ENCODE measurements around the gene WDPCP. TPM values are rescaled to one million over a fixed set of nuclear protein-coding genes. Genes with fewer than 3 reads are reported as not detected.

Gene WDPCP
- total and polyA plus RNA-seq, 4 donors, result 1.1 to 7.6 (median 2.7) TPM

DNA sequence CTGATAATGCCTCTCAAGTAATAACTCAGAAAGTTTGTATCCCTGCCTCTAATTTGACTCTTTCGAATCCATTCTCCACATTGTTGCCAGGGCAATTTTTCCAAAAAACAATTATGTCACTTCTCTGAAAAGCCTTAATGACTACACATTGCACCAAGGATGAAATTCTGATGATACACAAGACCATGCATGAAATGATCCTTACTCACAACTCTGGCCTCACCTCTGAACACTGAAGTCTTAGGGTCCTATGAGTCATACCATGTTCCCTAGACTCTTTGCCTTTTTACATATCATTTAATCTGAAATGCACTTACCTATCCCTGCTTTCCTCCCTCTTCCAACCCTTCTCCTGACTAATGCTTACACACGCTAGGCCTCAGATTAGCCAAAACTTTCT, 51.0 kb downstream of the WDPCP start:
- no peak for DNase-seq (ENCODE audit: low spot score)
- Histone ChIP-seq H3K27me3 (ENCODE audit: control insufficient read depth in 4 of 4, insufficient read depth in 4 of 4, low read length in 3 of 4) (no peaks in the 10 kb centered on the region), H3K9ac (ENCODE audit: low read depth in 1 of 2, low read length in 2 of 2) (no peak overlapping the region), H3K4me1 (ENCODE audit: control insufficient read depth in 4 of 4, insufficient read depth in 4 of 4, low read length in 3 of 4) (no peaks in the 10 kb centered on the region), H3K9me3 (ENCODE audit: control insufficient read depth in 4 of 4, low read length in 3 of 4) (no peaks in the 10 kb centered on the region), H3K27ac (ENCODE audit: low read depth in 1 of 2, low read length in 2 of 2) (no peak overlapping the region), H3K36me3 (ENCODE audit: control insufficient read depth in 4 of 4, insufficient read depth in 3 of 4, low read depth in 1 of 4, low read length in 3 of 4) (no peaks in the 10 kb centered on the region), H3K4me3 (ENCODE audit: low read depth in 1 of 3, low read length in 3 of 3) (no peak overlapping the region)
- 100% methylated on average over 2 of the region's 2 CpGs for WGBS
- TF ChIP-seq JUND (IDR thresholded peaks at IDR 0.05), result no peak
- TF ChIP-seq EGR1 (IDR thresholded peaks at IDR 0.05; ENCODE audit: low read depth in 2 of 2), result no peak
- TF ChIP-seq, protein P1, sequence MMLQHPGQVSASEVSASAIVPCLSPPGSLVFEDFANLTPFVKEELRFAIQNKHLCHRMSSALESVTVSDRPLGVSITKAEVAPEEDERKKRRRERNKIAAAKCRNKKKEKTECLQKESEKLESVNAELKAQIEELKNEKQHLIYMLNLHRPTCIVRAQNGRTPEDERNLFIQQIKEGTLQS (IDR thresholded peaks at IDR 0.05), result no peak
- no peak for TF ChIP-seq GABPA (IDR thresholded peaks at IDR 0.05 in 1 of 2, conservative IDR thresholded peaks at IDR 0.05 in 1 of 2)
- no peak for TF ChIP-seq YY1 (IDR thresholded peaks at IDR 0.05)
- TF ChIP-seq FOXA2 (IDR thresholded peaks at IDR 0.05), result no peak
- no peak for TF ChIP-seq NR2F2 (IDR thresholded peaks at IDR 0.05)
- TF ChIP-seq RXRA (IDR thresholded peaks at IDR 0.05), result no peak
- no peak for TF ChIP-seq FOXA1 (IDR thresholded peaks at IDR 0.05)
- TF ChIP-seq, protein P2, sequence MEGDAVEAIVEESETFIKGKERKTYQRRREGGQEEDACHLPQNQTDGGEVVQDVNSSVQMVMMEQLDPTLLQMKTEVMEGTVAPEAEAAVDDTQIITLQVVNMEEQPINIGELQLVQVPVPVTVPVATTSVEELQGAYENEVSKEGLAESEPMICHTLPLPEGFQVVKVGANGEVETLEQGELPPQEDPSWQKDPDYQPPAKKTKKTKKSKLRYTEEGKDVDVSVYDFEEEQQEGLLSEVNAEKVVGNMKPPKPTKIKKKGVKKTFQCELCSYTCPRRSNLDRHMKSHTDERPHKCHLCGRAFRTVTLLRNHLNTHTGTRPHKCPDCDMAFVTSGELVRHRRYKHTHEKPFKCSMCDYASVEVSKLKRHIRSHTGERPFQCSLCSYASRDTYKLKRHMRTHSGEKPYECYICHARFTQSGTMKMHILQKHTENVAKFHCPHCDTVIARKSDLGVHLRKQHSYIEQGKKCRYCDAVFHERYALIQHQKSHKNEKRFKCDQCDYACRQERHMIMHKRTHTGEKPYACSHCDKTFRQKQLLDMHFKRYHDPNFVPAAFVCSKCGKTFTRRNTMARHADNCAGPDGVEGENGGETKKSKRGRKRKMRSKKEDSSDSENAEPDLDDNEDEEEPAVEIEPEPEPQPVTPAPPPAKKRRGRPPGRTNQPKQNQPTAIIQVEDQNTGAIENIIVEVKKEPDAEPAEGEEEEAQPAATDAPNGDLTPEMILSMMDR (IDR thresholded peaks at IDR 0.05; ENCODE audit: low read depth, low read length, missing input control), result no peak
- no peak for TF ChIP-seq ZBTB33 (IDR thresholded peaks at IDR 0.05)
- TF ChIP-seq SP1 (IDR thresholded peaks at IDR 0.05), result no peak
- TF ChIP-seq MAX (IDR thresholded peaks at IDR 0.05), result no peak
- TF ChIP-seq HNF4G (IDR thresholded peaks at IDR 0.05), result no peak
- TF ChIP-seq RAD21 (IDR thresholded peaks at IDR 0.05), result no peak
- no peak for TF ChIP-seq TAF1 (conservative IDR thresholded peaks at IDR 0.05)
- TF ChIP-seq HNF4A (conservative IDR thresholded peaks at IDR 0.05), result no peak

DNA sequence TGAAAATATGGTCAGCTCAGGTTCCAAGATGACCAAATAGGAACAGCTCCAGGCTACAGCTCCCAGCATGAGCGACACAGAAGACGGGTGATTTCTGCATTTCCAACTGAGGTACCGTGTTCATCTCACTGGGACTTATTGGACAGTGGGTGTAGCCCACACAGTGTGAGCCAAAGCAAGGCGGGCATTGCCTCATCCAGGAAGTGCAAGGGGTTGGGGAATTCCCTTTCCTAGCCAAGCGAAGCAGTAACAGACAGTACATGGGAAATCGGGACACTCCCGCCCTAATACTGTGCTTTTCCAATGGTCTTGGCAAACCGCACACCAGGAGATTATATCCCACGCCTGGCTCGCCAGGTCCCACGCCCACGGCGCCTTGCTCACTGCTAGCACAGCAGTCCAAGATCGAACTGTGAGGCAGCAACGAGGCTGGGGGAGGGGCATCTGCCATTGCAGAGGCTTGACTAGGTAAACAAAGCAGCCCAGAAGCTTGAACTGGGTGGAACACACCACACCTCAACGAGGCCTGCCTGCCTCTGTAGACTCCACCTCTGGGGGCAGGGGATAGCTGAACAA, 57.5 kb downstream of the WDPCP start:
- no peaks in the 10 kb centered on the region for H3K4me1 ChIP-seq (ENCODE audit: control insufficient read depth in 4 of 4, insufficient read depth in 4 of 4, low read length in 3 of 4)
- DNase-seq (ENCODE audit: low spot score), result no peak
- no peaks in the 10 kb centered on the region for H3K27me3 ChIP-seq (ENCODE audit: control insufficient read depth in 4 of 4, insufficient read depth in 4 of 4, low read length in 3 of 4)
- TF ChIP-seq HNF4G (IDR thresholded peaks at IDR 0.05) (no peak), FOXA1 (IDR thresholded peaks at IDR 0.05) (no peak)
- TF ChIP-seq, protein P1 (IDR thresholded peaks at IDR 0.05), result no peak
- no peak overlapping the region for H3K4me3 ChIP-seq (ENCODE audit: low read depth in 1 of 3, low read length in 3 of 3)
- 90% methylated on average over 16 of the region's 16 CpGs for WGBS
- no peak overlapping the region for H3K27ac ChIP-seq (ENCODE audit: low read depth in 1 of 2, low read length in 2 of 2)
- H3K36me3 ChIP-seq (ENCODE audit: control insufficient read depth in 4 of 4, insufficient read depth in 3 of 4, low read depth in 1 of 4, low read length in 3 of 4), result no peaks in the 10 kb centered on the region
- no peaks in the 10 kb centered on the region for H3K9me3 ChIP-seq (ENCODE audit: control insufficient read depth in 4 of 4, low read length in 3 of 4)
- no peak overlapping the region for H3K9ac ChIP-seq (ENCODE audit: low read depth in 1 of 2, low read length in 2 of 2)
